Pancreas (tissue), 10 donors: ENCODE results near the gene HOXC4. TPM values are rescaled to one million over a fixed set of nuclear protein-coding genes. Genes with fewer than 3 reads are reported as not detected.

ENCODE experiments used
- ATAC-seq, 4 donors: fragments of 200-7000 bp; cut with Tn5 transposase; one replicate each; pipeline versions ENCODE4 v1.8.0 to v1.9.1; 2020; ENCODE audit warnings: mild to moderate bottlenecking in 4 of 4, moderate library complexity in 4 of 4
- DNase-seq, 6 donors: peaks; one replicate each; pipeline ENCODE4 v3.0.0-alpha.2; 2020
- FAIRE-seq: peaks from 2 replicates; lab custom pipeline; 2012; peaks lifted over from hg19 to GRCh38; lab: Jason Lieb, UNC
- H3K27ac ChIP-seq, 4 donors: fragments of 200-600 bp; sonication (generic); 1 replicate in 3 of 4; 2 replicates in 1 of 4; pipeline versions ENCODE4 v1.5.0 to v1.8.0; 2020
- H3K27me3 ChIP-seq, 4 donors: fragments of 200-600 bp; one replicate each; pipeline ENCODE4 v1.8.0; 2021
- H3K36me3 ChIP-seq, 3 donors: fragments of 200-600 bp; sonication (generic) in 1 of 3; one replicate each; pipeline versions ENCODE4 v1.5.0 to v1.8.0; 2020 to 2021
- H3K4me1 ChIP-seq, 3 donors: fragments of 200-600 bp; one replicate each; pipeline ENCODE4 v1.8.0; 2021
- H3K4me3 ChIP-seq, 4 donors: fragments of 200-600 bp; sonication (generic) in 2 of 4; one replicate each; pipeline versions ENCODE4 v1.5.0 to v1.8.0; 2020 to 2021
- H3K9me3 ChIP-seq, 4 donors: fragments of 200-600 bp; one replicate each; pipeline ENCODE4 v1.8.0; 2021
- WGBS, 2 donors: extraction: QIAGEN DNeasy Blood & Tissue Kit; methylation state at CpG; one replicate each; pipeline ENCODE4 v1.1.7; 2013; 5-methylcytosine and 5-hydroxymethylcytosine counted together
- intact Hi-C, 3 donors: fragments of 100-400 bp; cut with DNase I; formaldehyde crosslinking; loops; one replicate each; pipeline versions ENCODE4 v1.11.1 to v1.14.2; 2022
- polyA plus RNA-seq, 2 donors: library from polyadenylated mRNA; stranded (reverse); fragments of 200-250 nt; gene quantifications; one replicate each; pipeline ENCODE4 v1.2.3, GENCODE V29; 2013
- total RNA-seq, 6 donors: library from RNA; stranded (reverse); fragmentation: NEBNext Ultra II Directional in 4 of 6; extraction: Animal tissue kit (Norgen Biotek cat#: 25700) in 4 of 6; gene quantifications; one replicate each; pipeline versions ENCODE4 v1.2.1 to v1.2.4, GENCODE V29; 2021 to 2023
- TF ChIP-seq, protein P1 (sequence below), 4 donors: fragments of 200-600 bp; sonication (generic) in 3 of 4; IDR thresholded peaks; one replicate each; pipeline versions ENCODE4 v1.5.0 to v1.8.0; 2021; ENCODE audit warnings: antibody characterized with exemption in 4 of 4
- donor health status: healthy with polysubstance abuse.
- donor health status: DM: no; HTN: no; CAD: no; lungs with moderate emphysema.
- donor health status: DM: no; HTN: no; CAD: no.
- donor health status: control.
- donor health status: control.
- donor health status: Bipolar disorder and iron deficiency.
- donor health status: DM: yes; HTN: yes; CAD: no.
- donor health status: DM: no; HTN: no; CAD: no.
- donor health status: DM: no; HTN: no; CAD: no.
- donor health status: DM: yes; HTN: yes; CAD: no.

HOXC4 gene
- total and polyA plus RNA-seq, 8 donors: 0.15 to 0.62 (median 0.25) TPM; not detected in 4

- intact Hi-C loops: no loop called here
- 40 to 48% methylated on average over 8 of the region's 8 CpGs for WGBS, 2 donors
- ATAC-seq: no peak
- Histone ChIP-seq H3K36me3 (no peaks in the 10 kb centered on the region), H3K4me1 (no peaks in the 10 kb centered on the region), H3K27me3 (peaks cover 0 to 42% (median 7%) of the 10 kb centered on the region in 4 donors), H3K27ac (no peak overlapping the region), H3K4me3 (no peak overlapping the region), H3K9me3 (no peaks in the 10 kb centered on the region)
- no peak for FAIRE-seq
- DNase-seq: no peak
- TF ChIP-seq, protein P1, sequence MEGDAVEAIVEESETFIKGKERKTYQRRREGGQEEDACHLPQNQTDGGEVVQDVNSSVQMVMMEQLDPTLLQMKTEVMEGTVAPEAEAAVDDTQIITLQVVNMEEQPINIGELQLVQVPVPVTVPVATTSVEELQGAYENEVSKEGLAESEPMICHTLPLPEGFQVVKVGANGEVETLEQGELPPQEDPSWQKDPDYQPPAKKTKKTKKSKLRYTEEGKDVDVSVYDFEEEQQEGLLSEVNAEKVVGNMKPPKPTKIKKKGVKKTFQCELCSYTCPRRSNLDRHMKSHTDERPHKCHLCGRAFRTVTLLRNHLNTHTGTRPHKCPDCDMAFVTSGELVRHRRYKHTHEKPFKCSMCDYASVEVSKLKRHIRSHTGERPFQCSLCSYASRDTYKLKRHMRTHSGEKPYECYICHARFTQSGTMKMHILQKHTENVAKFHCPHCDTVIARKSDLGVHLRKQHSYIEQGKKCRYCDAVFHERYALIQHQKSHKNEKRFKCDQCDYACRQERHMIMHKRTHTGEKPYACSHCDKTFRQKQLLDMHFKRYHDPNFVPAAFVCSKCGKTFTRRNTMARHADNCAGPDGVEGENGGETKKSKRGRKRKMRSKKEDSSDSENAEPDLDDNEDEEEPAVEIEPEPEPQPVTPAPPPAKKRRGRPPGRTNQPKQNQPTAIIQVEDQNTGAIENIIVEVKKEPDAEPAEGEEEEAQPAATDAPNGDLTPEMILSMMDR (IDR thresholded peaks at IDR 0.05): no peak
Measured at GRCh38 chr12:54022960-54023884, 30.4 kb upstream of the HOXC4 start.

- H3K27me3 ChIP-seq: peaks cover 0 to 50% (median 7%) of the 10 kb centered on the region in 4 donors
- H3K36me3 ChIP-seq: no peaks in the 10 kb centered on the region
- no peak for ATAC-seq
- H3K4me3 ChIP-seq: no peak overlapping the region
- H3K9me3 ChIP-seq: no peaks in the 10 kb centered on the region
- TF ChIP-seq, protein P1 (IDR thresholded peaks at IDR 0.05): no peak
- intact Hi-C loops: no loop called here
- FAIRE-seq: no peak
- H3K4me1 ChIP-seq: no peaks in the 10 kb centered on the region
- 24 to 32% methylated on average over 17 of the region's 17 CpGs for WGBS, 2 donors
- no peak for DNase-seq
- no peak overlapping the region for H3K27ac ChIP-seq
Measured at GRCh38 chr12:54024127-54024526, 29.5 kb upstream of the HOXC4 start.

- H3K9me3 ChIP-seq: no peaks in the 10 kb centered on the region
- TF ChIP-seq, protein P1 (IDR thresholded peaks at IDR 0.05): no peak
- 49 to 51% methylated on average over 5 of the region's 5 CpGs for WGBS, 2 donors
- no peaks in the 10 kb centered on the region for H3K36me3 ChIP-seq
- H3K4me1 ChIP-seq: no peaks in the 10 kb centered on the region
- no peak overlapping the region for H3K4me3 ChIP-seq
- intact Hi-C loops: no loop called here
- DNase-seq: no peak
- FAIRE-seq: no peak
- ATAC-seq: no peak
- peaks cover 0 to 52% (median 8%) of the 10 kb centered on the region in 4 donors for H3K27me3 ChIP-seq
- no peak overlapping the region for H3K27ac ChIP-seq
Measured at GRCh38 chr12:54024581-54025305, 28.9 kb upstream of the HOXC4 start.

DNA sequence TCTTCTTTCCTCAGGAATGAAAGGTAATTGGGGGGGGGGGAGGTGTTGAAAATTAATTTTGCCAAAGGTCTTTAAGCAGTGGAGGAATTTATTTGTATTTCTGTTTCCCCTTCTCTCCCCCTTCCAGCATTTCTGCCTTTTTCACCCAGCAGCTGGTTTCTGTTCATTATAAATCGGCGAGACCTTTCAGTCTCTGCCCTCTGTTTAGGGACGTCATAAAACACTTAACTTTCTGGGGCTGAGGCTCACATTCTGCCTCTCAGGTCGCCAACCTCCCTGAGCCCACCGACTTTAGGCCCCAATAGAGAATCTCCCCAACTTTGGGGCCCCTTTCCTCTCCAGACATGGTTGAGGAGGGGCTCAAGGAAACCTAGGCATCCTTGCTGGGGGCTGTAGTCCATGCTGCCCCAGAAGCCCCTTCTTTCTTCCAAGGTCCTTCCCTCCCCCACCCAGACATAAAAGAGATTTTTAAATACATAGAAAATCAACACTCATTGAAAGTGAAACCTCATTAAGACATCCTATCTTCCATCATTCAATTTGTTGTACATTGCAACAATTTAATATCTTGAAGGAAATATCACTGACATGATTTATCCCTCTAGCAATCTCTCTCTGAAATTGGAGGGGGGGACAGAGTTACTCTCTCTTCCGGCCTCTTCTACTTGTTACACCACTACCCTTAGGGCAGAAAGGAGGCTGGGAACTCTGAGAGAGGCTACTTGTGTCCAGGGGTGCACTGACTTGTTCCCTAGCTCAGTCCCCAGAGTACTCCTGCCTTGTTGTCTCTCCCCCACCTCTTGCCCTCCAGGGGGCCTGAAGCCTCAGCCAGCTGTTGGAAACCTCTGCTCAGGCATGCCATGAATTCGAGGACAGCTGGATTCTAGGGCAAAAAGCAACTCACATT lies 27.9 kb upstream of the HOXC4 start:
- FAIRE-seq (no peak), DNase-seq (no peak), ATAC-seq (no peak)
- H3K4me1 ChIP-seq: no peaks in the 10 kb centered on the region
- intact Hi-C loops: no loop called here
- peaks cover 0 to 62% (median 11%) of the 10 kb centered on the region in 4 donors for H3K27me3 ChIP-seq
- H3K36me3 ChIP-seq: no peaks in the 10 kb centered on the region
- H3K9me3 ChIP-seq: no peaks in the 10 kb centered on the region
- no peak overlapping the region for H3K27ac ChIP-seq
- TF ChIP-seq, protein P1 (IDR thresholded peaks at IDR 0.05): no peak
- WGBS, 2 donors: 38 to 45% methylated on average over 7 of the region's 7 CpGs
- H3K4me3 ChIP-seq: no peak overlapping the region
